GM18502 (cell line): ENCODE measurements around the gene ACAP1.
"Not testable (repeated sequence)": the region's sequence is repeated elsewhere in the genome, so short reads cannot be mapped to it uniquely, and the experiment has no call there.

ENCODE experiments used
- ATAC-seq: cut with Tn5 transposase; IDR thresholded peaks from one replicate; pipeline ENCODE4 v1.9.1; 2021; ENCODE audit warnings: mild to moderate bottlenecking; ENCODE audit not compliant: unreplicated experiment, poor library complexity

Gene ACAP1

DNA sequence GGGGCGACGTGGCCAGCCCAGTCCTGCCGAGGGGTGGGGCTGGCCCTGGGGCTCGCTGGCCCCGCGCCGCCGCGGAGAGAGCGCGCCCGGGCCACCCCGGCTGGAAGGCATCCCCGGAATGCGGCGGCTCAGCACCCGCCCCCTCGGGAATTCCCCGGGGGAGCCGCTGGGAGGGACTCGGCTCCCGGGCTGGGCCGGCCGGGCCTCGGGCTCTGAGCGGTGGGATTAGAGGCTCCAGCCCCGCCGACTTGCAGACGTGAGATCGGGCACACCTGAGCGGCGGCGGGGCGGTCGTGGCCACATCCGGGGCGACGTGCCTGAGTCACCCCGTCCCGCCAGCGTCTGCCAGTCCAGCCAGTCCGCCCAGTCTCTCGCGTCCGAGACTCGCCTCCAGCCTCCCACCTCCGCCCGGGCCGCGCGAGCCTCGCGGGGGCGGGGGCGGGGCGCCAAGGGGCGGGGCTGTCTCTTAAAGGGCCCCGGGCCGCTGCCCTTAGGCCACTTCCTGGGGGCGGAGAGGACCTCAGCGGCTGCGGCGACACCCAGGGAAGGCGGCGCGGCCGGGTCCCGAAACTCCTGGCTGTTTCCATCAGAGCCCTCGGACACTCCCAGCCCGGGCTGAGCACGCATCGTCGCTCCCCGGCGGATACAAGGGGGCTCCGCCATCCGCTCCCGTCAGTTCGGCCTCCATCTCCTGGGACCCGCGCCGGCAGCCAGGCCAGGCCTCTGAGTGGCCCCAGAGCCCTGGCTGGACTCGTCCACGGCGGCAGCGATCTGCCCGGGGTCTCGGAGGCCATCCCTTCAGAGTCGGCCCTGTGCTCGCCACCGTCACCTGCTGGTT is 15.6 kb downstream of the ACAP1 start, which contains the start of gene KCTD11:
Gene KCTD11 (plus strand): TSS at position 498 of the 838 bp plus-strand sequence.
- ATAC-seq: peak; percentile 65

DNA sequence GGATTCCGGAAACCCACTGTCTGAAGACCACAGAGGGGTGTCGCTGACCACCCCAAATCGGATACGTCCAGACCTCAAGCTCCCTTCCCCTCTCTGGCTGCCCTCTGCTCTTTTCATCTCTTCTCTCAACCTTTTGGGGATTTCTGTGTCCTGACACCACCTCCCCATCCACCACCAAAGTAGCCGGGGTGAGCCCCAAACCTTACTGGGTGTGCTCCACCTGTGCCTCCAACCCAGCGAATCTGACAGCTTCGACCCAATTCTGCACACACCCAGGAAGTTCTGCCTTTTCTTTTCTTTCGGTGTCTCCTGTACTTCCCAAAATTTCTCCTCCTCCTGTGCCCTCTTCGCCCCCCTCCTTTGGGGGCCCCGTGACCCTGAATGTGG is 16.2 kb downstream of the ACAP1 start:
- ATAC-seq: no peak

DNA sequence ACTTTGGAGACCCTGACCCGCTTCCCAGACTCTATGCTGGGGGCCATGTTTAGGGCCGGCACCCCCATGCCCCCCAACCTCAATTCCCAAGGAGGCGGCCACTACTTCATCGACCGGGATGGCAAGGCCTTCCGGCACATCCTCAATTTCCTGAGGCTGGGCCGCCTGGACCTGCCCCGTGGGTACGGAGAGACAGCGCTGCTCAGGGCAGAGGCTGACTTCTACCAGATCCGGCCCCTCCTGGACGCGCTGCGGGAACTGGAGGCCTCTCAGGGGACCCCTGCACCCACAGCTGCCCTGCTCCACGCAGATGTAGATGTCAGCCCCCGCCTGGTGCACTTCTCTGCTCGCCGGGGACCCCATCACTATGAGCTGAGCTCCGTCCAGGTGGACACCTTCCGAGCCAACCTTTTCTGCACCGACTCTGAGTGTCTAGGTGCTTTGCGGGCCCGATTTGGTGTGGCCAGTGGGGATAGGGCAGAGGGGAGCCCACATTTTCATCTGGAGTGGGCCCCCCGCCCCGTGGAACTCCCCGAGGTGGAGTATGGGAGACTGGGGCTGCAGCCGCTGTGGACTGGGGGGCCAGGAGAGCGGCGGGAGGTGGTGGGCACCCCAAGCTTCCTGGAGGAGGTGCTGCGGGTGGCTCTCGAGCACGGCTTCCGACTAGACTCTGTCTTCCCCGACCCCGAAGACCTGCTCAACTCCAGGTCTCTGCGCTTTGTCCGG is 16.7 kb downstream of the ACAP1 start:
- no peak for ATAC-seq

DNA sequence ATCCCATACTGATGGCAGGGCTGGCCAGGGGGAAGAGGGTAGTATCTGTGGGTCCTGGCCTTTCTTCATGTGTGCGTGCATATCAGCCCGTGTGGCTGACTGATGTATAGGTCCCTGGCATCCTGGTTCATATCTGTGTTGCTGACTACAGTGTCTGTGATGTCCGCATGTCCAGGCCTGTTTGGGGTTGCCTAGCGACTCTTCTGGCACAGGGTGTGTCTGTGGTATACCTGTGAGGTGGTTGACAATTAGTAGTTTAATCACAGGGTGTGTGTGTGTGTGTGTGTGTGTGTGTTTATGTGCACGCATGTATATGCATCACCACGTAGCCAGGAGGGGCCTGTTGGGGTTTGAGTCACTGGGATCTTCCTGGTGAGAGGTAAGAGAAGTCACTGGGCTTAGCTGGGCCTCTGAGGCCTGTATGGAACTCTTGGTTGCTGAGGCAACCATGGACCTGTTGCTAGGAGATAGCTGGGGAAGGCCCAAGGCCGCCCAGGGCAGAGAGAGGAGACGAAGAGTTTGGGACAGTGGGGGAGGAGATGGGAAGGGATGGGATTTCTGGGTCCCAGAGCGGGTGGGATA is 18.0 kb downstream of the ACAP1 start:
- ATAC-seq: no peak

DNA sequence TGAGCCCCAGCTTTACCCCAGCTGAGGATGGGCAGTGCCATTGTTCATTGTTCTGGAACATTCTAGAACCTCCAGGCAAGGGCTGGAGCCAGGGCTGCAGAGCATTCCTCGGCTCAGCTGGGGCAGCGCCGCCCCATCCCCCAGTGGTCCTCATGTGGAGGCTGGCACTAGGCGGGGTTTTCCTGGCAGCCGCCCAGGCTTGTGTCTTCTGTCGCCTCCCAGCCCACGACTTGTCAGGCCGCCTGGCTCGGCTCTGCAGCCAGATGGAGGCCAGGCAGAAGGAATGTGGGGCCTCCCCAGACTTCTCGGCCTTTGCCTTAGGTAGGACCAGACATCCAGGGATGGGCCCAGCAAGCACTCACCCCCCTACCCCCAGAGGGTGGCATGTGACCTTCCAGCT is 18.7 kb downstream of the ACAP1 start, which contains the start of gene TMEM95:
Gene TMEM95 (plus strand): TSS at position 104 of the 400 bp plus-strand sequence. CDS start 49 bp downstream, at position 153.
- no peak for ATAC-seq

DNA sequence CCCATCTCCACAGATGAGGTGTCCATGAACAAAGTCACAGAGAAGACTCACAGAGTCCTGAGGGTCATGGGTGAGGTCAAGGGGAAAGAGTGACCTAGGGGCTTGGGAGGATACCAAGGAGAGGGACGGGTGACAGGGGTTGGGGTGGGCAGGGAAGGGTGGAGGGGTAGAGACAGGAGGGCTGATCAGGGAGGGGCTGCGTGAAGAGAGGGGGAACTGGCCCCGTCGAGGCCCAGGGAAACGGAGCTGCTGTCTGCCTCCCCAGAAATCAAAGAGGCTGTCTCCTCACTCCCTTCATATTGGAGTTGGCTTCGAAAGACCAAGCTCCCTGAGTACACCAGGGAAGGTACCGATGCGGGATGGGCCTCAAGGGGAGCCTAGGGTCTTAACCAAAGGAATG is 19.2 kb downstream of the ACAP1 start:
- ATAC-seq: no peak

DNA sequence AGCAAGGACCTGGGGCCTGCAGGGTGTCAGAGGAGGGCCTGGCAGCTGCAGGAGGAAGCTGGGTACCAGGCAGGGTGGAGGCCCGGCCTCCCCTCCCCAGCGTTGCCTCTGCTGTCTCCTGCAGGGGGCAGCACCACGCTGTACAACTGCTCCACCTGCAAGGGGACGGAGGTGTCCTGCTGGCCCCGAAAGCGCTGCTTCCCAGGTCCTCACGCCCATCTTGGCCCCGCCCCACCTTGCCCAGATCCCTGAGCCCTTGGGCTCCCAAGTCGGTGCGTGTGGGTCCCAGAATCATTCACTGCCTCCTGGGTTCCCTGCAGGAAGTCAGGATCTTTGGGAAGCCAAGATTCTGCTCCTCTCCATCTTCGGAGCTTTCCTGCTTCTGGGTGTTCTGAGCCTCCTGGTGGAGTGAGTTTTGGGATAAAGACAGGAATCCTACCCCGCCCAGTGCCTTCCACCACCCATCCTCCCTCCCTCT is 19.8 kb downstream of the ACAP1 start:
- no peak for ATAC-seq

DNA sequence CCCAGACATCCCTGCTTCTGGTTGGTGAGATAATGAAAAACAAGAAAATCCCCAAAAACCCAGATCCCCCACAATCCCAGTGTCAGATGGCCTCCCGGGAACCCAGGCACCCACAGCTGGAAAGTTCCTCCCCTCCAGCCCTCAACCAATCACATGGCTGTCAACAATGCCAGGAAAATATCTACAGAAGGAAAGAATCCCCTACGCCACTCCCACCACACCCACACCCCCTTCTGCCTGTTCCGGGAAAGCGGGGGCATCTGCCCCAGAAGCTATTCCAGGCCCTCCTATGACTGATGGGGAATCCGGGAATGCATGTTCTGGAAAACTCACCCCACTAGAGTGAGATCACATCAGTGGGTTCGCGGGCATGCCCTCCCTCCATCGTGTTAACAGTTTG is 20.4 kb downstream of the ACAP1 start:
- no peak for ATAC-seq

DNA sequence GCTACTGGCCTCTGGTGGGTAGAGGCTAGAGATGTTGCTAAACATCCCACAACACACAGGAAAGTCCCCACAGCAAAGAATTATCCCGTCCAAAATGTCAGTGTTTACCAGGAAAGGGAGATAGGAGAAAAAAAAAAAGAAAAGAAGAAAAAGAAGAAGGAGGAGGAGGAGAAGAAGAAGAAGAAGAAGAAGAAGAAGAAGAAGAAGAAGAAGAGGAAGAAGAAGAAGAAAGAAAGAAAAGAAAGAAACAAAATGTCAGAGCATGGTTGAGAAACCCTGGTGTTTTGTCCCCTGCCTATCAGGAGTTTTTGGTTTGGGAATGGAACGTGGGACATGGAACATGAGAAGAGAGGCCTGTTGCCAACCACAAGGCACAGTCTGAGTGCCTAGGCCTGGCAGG is 21.1 kb downstream of the ACAP1 start:
- ATAC-seq: no peak

DNA sequence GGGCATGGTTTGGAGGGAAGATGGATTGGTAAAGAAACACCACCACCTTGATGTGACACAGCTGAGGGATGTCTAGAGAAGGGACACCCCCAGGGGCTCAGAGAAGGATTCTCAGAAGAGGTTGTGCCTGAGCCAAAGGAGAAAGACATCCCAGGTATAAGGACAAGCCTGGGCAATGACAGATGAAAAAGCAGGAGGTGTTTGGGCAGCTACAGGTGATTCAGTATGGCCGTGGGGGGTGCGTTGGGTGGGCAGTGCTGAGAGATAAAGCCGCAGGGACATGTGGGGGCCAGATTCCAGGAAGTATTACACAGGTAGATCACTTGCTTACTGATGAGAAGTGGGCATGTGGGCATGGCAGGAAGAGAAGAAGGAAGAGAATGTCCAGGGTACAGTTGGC is 25.6 kb downstream of the ACAP1 start:
- ATAC-seq: no peak

DNA sequence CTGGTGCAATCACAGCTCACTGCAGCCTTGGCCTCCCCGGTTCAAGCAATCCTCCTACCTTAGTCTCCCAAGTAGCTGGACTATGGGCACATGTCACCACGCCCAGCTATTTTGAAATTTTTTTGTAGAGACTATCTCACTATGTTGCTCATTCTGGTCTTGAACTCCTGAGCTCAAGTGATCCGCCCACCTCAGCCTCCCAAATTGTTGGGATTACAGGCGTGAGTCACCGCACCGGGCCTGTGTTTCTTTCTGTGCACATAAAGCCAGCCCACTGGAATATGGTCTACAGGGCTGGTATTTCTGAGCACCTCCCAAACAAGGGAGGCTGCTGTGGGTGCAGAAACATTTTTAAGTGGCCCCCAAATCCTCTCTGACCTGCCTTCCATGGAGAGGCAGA is 27.0 kb downstream of the ACAP1 start:
- no peak for ATAC-seq

DNA sequence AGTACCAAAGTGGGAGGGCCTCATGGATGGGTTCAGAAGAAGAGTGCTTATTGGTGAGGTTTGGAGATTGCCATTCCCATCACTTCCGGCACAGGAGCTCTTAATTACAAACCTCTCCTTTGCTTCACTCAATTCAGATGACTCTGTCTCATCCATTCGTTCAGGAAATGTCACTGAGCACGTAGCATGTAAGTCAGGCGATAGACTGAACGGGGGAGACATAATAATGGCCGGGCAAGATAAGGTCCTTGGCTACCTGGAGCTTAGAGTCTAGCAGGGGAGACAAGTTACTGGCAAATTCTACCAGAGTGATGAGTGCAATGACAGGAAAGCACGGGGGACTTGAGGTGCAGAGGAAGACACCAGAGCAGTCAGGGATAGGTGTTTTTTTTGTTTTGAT is 29.6 kb downstream of the ACAP1 start:
- ATAC-seq: not testable (repeated sequence)

DNA sequence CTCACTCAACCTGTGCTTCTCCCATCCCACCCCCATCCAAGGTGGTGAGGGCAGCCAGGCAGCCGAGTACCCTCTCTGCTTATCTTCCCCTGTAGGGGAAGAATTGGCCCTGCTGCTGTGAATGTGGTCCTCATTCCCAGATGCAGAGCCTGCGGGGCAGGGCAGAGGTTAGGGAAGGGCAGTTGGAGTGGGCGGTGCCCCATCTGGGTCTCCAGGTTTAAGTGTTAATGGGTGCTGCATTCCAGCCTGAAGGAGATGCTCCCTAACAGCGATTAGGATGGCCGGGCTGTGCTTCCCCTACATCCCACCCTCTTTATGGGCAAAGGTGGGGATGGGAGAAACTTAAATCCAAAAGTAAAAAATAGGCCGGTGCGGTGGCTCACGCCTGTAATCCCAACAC is 30.8 kb downstream of the ACAP1 start:
- ATAC-seq: no peak

DNA sequence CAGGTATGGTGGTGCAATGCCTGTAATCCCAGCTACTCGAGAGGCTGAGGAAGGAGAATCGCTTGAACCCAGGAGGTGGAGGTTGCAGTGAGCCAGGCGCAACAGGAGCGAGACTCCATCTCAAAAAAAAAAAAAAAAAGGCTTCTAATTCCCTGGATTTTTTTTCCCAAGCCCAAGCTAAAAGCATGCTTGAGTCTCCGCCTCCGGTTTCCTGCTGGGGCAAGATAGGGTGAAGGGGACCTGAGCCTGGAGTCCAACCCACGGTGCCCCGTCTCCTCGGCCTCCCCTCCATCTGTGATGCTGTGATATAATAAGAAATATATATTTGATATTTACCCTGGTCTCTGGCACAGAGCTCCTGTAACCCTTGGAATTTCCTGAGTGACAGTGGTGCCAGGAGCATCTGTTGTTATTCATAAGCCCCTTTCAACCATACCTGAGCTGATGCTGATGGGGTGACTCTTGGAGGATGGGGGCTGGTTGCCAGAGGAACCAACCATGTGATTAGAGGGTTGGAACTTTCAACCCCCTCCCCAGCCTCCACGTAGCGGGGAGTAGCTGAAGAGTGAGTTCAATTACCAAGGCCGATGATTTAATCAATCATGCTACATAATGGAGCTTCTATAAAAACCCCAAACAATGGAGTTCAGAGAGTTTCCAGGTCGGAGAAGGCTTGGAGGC is 31.7 kb downstream of the ACAP1 start:
- no peak for ATAC-seq

DNA sequence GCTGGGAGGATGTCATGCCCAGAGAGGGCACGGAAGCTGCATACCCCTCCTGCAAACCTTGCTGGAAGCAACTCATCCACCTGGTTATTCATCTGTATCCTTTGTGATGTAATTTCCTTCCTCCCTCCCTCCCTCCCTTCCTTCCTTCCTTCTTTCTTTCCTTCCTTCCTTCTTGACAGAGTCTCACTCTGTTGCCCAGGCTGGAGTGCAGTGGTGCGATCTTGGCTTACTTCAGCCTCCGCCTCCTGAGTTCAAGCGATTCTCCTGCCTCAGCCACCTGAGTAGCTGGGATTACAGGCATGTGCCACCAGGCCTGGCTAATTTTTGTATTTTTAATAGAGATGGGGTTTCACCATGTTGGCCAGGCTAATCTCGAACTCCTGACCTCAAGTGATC is 32.3 kb downstream of the ACAP1 start:
- not testable (repeated sequence) for ATAC-seq

DNA sequence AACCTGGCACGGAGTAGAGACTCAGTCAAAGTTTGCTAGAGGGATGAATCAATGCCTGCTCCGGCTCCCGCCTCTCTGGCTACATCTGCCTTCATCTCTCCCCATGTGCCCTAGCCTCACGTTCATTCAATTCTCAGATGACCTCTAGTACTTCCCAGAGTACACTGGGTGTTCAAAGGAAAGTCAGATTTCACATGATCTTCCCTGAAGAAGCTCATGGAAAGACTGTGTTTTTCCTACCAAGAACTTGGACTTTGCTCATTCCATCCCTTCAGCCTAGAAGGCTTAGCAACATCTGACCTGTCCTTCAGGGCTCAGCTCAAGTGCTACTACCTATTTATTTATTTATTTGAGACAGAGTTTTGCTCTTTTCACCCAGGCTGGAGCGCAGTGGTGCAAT is 33.5 kb downstream of the ACAP1 start:
- no peak for ATAC-seq

DNA sequence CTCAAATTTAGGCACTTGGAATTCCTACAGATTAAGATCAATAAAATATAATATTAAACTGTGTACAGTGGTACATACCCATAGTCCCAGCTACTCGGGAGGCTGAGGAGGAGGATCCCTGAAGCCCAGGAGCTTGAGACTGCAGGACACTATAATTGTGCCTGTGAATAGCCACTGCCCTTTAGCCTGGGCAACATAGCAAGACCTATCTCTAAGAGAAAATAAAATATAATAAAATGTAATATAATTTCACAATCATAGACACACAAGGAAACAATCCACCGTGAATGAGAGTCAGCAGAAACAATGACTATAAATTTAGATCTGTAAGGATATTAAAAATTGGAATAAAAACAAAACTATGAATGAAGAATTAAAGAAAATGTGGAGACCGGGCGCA is 34.5 kb downstream of the ACAP1 start:
- ATAC-seq: no peak

DNA sequence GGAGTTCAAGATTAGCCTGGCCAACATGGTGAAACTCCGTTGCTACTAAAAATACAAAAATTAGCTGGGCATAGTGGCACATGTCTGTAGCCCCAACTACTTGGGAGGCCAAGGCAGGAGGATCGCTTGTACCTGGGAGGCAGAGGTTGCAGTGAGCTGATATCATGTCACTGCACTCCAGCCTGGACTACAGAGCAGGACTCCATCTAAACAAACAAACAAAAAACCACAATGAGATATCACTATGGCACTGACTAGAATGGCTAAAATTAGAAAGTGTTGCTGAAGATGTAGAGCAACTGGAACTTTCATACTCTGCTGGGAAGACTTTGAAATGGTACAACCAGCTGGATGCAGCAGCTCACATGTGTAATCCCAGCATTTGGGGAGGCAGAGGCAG is 38.0 kb downstream of the ACAP1 start:
- ATAC-seq: no peak

DNA sequence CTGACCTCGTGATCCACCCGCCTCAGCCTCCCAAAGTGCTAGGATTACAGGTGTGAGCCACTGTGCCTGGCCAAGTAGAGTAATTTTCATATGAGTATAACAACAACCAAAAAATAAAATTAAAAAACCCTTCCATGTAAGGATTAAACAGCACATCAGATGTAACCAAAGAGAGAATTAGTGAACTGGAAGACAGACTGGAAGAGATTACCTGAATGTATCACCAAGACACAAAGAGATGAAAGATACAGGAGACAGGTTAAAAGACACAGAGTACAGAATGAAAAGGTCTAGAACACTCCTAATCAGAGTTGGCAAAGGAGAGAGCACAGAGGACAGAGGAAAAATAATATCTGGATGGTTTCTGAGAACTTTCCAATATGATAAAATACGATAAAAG is 42.8 kb downstream of the ACAP1 start:
- no peak for ATAC-seq

DNA sequence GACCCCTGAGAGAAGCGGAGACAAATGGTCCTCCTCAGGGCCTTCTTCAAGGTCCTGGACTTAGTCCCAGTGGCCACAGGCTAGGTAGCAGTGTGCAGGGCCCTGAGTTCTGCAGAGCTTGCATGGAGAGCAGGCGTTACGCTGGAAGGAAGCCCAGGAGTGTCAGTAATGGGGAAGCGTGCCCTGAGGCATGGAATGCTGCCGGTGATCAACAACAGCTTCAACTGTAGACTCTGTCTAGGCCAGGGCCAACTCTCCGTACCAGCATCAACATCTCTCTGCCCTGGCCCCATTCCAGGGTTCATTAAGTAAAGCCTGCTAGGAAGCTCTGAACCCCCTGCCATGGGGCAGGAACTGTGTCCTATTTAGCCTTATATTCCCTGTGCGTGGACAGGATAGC is 44.0 kb downstream of the ACAP1 start:
- ATAC-seq: no peak
